Endodermal cell (in vitro differentiated cells): ENCODE results near the gene FASTKD3. TPM values are rescaled to one million over a fixed set of nuclear protein-coding genes. Genes with fewer than 3 reads are reported as not detected.
A peak's percentile ranks its signal among the peaks of the same experiment; 100 is the strongest.

Source experiments
- DNase-seq: peaks from one replicate; pipeline ENCODE4 v3.0.0-alpha.2; 2017
- H3K27ac ChIP-seq: 2 replicates; pipeline ENCODE4 v1.5.1; 2013; ENCODE audit warnings: mild to moderate bottlenecking, low read depth, low read length, moderate library complexity
- H3K27me3 ChIP-seq: 2 replicates; pipeline ENCODE4 v1.6.1; 2013; ENCODE audit warnings: mild to moderate bottlenecking, low read length, moderate library complexity; ENCODE audit not compliant: insufficient read depth, control insufficient read depth, poor library complexity, severe bottlenecking
- H3K36me3 ChIP-seq: 2 replicates; pipeline ENCODE4 v1.7.0; 2013; ENCODE audit warnings: mild to moderate bottlenecking, low read length, moderate library complexity; ENCODE audit not compliant: control insufficient read depth, insufficient read depth
- H3K4me1 ChIP-seq: one replicate; pipeline ENCODE4 v1.7.0; 2013; ENCODE audit warnings: low read length; ENCODE audit not compliant: control insufficient read depth, insufficient read depth
- H3K4me3 ChIP-seq: 2 replicates; pipeline ENCODE4 v1.5.1; 2013; ENCODE audit warnings: mild to moderate bottlenecking, low read length, moderate library complexity
- H3K9ac ChIP-seq: 2 replicates; pipeline ENCODE4 v1.6.1; 2013; ENCODE audit warnings: mild to moderate bottlenecking, low read length, moderate library complexity; ENCODE audit not compliant: poor library complexity, severe bottlenecking; ENCODE audit errors: extremely low read depth
- H3K9me3 ChIP-seq: 2 replicates; pipeline ENCODE4 v1.6.1; 2013; ENCODE audit warnings: mild to moderate bottlenecking, low read length, moderate library complexity; ENCODE audit not compliant: control insufficient read depth
- H3K27ac Mint-ChIP-seq: 2 replicates; pipeline ENCODE4 v1.8.0; 2020; ENCODE audit warnings: mixed read lengths
- H3K27me3 Mint-ChIP-seq: 2 replicates; pipeline ENCODE4 v1.8.0; 2021; ENCODE audit warnings: mild to moderate bottlenecking, mixed read lengths; ENCODE audit not compliant: insufficient read depth
- H3K36me3 Mint-ChIP-seq: 2 replicates; pipeline ENCODE4 v1.8.0; 2020; ENCODE audit warnings: low read depth, mixed read lengths
- H3K4me1 Mint-ChIP-seq: 2 replicates; pipeline ENCODE4 v1.8.0; 2020; ENCODE audit warnings: mixed read lengths
- H3K4me3 Mint-ChIP-seq: 2 replicates; pipeline ENCODE4 v1.8.0; 2020; ENCODE audit warnings: mild to moderate bottlenecking, moderate library complexity, mixed read lengths
- H3K9me3 Mint-ChIP-seq: 2 replicates; pipeline ENCODE4 v1.8.0; 2020; ENCODE audit warnings: mild to moderate bottlenecking, mixed read lengths
- CTCF ChIP-seq: fragments of 200-600 bp; sonication (generic); conservative IDR thresholded peaks from 2 replicates; pipeline ENCODE4 v1.5.0; 2021; ENCODE audit warnings: antibody characterized with exemption, mild to moderate bottlenecking
- WGBS, 2 experiments: methylation state at CpG; one replicate each; pipeline versions ENCODE4 v1.1.5 to v1.1.7; 2013; ENCODE audit warnings: missing lambda C conversion rate in 2 of 2, mixed read lengths in 1 of 2; ENCODE audit not compliant: insufficient coverage in 1 of 2, insufficient read length in 1 of 2; 5-methylcytosine and 5-hydroxymethylcytosine counted together
- total RNA-seq, 2 donors: library from RNA; stranded (reverse); fragmentation: NEBNext Ultra II Directional in 1 of 2; extraction: Animal tissue kit (Norgen Biotek cat#: 25700) in 1 of 2; gene quantifications; 2 replicates in 1 of 2; 3 replicates in 1 of 2; pipeline ENCODE4 v1.2.1, GENCODE V29; 2021

FASTKD3 gene
- total RNA-seq, 2 donors from 2014 or later, result 6.6 to 8.5 TPM

- no peaks in the 10 kb centered on the region for H3K4me1 ChIP-seq
- peak overlapping the region; percentile 73 for H3K4me3 Mint-ChIP-seq
- H3K9ac ChIP-seq, result peak overlapping the region; percentile 65
- peaks cover 43% of the 10 kb centered on the region for H3K27me3 Mint-ChIP-seq
- H3K9me3 Mint-ChIP-seq, result peaks cover 14% of the 10 kb centered on the region
- peaks cover 42% of the 10 kb centered on the region for H3K27me3 ChIP-seq
- H3K9me3 ChIP-seq, result peaks cover 13% of the 10 kb centered on the region
- peak overlapping the region; percentile 64 for H3K4me3 ChIP-seq
- peak overlapping the region; percentile 45 for H3K27ac Mint-ChIP-seq
- peaks cover 1% of the 10 kb centered on the region for H3K36me3 Mint-ChIP-seq
- DNase-seq, result no peak
- WGBS, 2 experiments, result 57 to 82% methylated on average over 11 to 16 of the region's 16 CpGs
- no peak overlapping the region for H3K27ac ChIP-seq
- peak; percentile 4 for TF ChIP-seq CTCF
- peaks cover 3% of the 10 kb centered on the region for H3K4me1 Mint-ChIP-seq
- no peaks in the 10 kb centered on the region for H3K36me3 ChIP-seq
Observed at GRCh38 chr5:7851240-7851592, 17.6 kb downstream of the FASTKD3 start.

GRCh38 chr5:7850395-7851239, 18.2 kb downstream of the FASTKD3 start, which contains the start of gene CFAP90:
Gene CFAP90 (minus strand): TSS chr5:7851133. CDS start chr5:7851021, 112 bp downstream.
- Histone ChIP-seq H3K27me3 (peaks cover 42% of the 10 kb centered on the region), H3K9me3 (peaks cover 13% of the 10 kb centered on the region), H3K27ac (peak within 1 kb of the TSS; percentile 72), H3K4me3 (peak within 1 kb of the TSS; percentile 77), H3K4me1 (no peaks in the 10 kb centered on the region), H3K9ac (peak within 1 kb of the TSS; percentile 65), H3K36me3 (no peaks in the 10 kb centered on the region)
- H3K27me3 Mint-ChIP-seq, result peaks cover 44% of the 10 kb centered on the region
- peaks cover 1% of the 10 kb centered on the region for H3K36me3 Mint-ChIP-seq
- H3K4me3 Mint-ChIP-seq, result peak within 1 kb of the TSS; percentile 73
- peaks cover 14% of the 10 kb centered on the region for H3K9me3 Mint-ChIP-seq
- DNase-seq, result peak; percentile 98
- H3K27ac Mint-ChIP-seq, result peak within 1 kb of the TSS; percentile 48
- peak; percentile 82 for TF ChIP-seq CTCF
- WGBS, 2 experiments, result 0 to 1% methylated on average over 15 to 71 of the region's 76 CpGs
- peaks cover 3% of the 10 kb centered on the region for H3K4me1 Mint-ChIP-seq

GRCh38 chr5:7849681-7850394, 19.0 kb downstream of the FASTKD3 start:
- peaks cover 14% of the 10 kb centered on the region for H3K9me3 Mint-ChIP-seq
- Histone ChIP-seq H3K9ac (no peak overlapping the region), H3K9me3 (peaks cover 12% of the 10 kb centered on the region), H3K4me3 (peak overlapping the region; percentile 77), H3K27ac (no peak overlapping the region), H3K27me3 (peaks cover 42% of the 10 kb centered on the region), H3K4me1 (no peaks in the 10 kb centered on the region), H3K36me3 (no peaks in the 10 kb centered on the region)
- WGBS, 2 experiments, result 1 to 7% methylated on average over 22 to 44 of the region's 44 CpGs
- TF ChIP-seq CTCF, result peak; percentile 58
- H3K27ac Mint-ChIP-seq, result peak overlapping the region; percentile 48
- no peak for DNase-seq
- H3K4me3 Mint-ChIP-seq, result peak overlapping the region; percentile 73
- H3K27me3 Mint-ChIP-seq, result peaks cover 44% of the 10 kb centered on the region
- peaks cover 1% of the 10 kb centered on the region for H3K36me3 Mint-ChIP-seq
- peaks cover 3% of the 10 kb centered on the region for H3K4me1 Mint-ChIP-seq
